ENCODE data around the gene PTEN. TPM values are rescaled to one million over a fixed set of nuclear protein-coding genes. Genes with fewer than 3 reads are reported as not detected.

Gene PTEN
- total and polyA plus RNA-seq, 5 donors: 28.2 to 80.2 (median 74.8) TPM

DNA sequence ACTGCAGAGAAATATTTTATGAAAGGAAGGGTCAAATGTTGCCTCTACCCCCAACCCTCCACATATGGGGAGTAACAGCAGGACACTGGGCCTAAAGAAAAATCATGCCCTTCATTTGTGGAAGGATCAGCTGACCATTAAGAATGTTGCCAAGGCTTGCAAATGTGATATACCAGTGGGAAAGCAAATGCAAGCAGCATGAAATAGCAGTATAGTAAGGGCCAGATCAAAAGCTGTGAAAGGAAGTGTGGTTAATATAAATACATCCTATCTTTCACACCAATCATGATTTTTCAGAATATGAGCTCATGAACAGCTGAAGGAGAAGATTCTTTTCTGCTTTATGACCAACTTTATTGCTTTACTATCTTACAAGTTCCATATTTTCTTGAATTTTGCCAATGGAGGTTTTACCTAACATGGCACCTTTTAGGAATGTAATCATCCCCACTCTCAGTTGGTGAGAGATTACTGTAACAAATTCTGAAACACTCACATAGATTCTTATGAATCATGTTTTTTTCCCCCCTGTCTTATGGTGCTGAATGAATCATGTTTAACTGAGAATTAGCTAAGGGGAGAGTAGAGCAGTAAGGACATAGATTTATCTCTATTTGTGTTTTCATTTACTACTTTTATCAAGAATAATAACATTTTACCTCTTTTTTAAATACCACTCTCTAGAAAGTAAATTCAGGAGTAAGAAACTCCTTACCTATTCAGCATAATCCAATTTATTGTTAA is 33.3 kb upstream of the PTEN start:
- Histone ChIP-seq H3K9me3 (ENCODE audit: control insufficient read depth, low read length) (no peaks in the 10 kb centered on the region), H3K4me1 (ENCODE audit: control insufficient read depth, insufficient read depth, low read length) (no peaks in the 10 kb centered on the region), H3K27ac (ENCODE audit: low read length) (no peak overlapping the region), H3K27me3 (ENCODE audit: control insufficient read depth, insufficient read depth) (no peaks in the 10 kb centered on the region), H3K4me3 (ENCODE audit: low read length) (no peak overlapping the region)
- ATAC-seq (no peak), DNase-seq (no peak)
- intact Hi-C loops (cut with DNase I): no loop called here

DNA sequence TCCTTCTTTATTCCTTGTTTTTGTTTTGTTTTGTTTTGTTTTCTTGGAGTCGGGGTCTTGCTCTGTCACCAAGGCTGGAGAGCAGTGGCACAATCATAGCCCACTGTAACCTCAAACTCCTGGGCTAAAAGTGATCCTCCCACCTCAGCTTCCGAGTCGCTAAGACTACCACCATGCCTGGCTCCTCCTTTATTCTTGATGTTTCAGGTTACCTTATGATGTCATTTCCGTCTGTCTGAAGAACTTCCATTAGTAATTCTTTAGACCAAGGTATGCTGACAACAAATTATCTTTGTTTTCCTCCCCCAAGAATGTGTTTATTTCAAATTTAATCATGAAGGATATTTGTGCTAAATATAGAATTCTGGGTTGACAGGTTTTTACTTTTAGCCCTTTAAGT is 27.3 kb upstream of the PTEN start:
- 90% methylated on average over 4 of the region's 4 CpGs for WGBS
- H3K4me1 ChIP-seq (ENCODE audit: control insufficient read depth, insufficient read depth, low read length): no peaks in the 10 kb centered on the region
- DNase-seq: no peak

DNA sequence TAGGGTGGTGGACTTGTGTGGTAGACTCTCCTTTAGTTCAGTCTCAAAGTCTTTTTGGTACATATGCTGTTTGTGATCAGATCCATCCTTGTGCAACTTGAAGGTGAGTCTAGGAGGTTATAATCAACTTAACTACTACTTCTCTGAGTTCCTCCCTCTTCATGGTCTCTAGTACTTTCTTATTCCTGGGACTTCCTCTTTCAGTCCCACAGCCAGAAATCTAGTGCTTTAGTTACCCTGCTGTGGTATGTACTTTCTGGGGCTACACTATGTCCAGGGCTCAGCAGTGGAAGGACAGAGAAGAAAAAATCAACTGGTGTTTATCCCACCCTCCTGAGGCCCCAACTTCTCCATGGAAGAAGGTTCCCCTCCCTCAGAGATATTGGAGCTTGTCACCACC is 26.0 kb upstream of the PTEN start:
- no peaks in the 10 kb centered on the region for H3K4me1 ChIP-seq (ENCODE audit: control insufficient read depth, insufficient read depth, low read length)
- no peaks in the 10 kb centered on the region for H3K9me3 ChIP-seq (ENCODE audit: control insufficient read depth, low read length)
- ATAC-seq (no peak), DNase-seq (no peak)
- no peak overlapping the region for H3K27ac ChIP-seq (ENCODE audit: low read length)
- H3K27me3 ChIP-seq (ENCODE audit: control insufficient read depth, insufficient read depth): no peaks in the 10 kb centered on the region
- intact Hi-C loops (cut with DNase I): no loop called here
- H3K4me3 ChIP-seq (ENCODE audit: low read length): no peak overlapping the region

More for the DNA sequence above, 27.3 kb upstream of the PTEN start:
- Histone ChIP-seq H3K4me3 (ENCODE audit: low read length) (no peak overlapping the region), H3K27ac (ENCODE audit: low read length) (no peak overlapping the region), H3K27me3 (ENCODE audit: control insufficient read depth, insufficient read depth) (no peaks in the 10 kb centered on the region), H3K9me3 (ENCODE audit: control insufficient read depth, low read length) (no peaks in the 10 kb centered on the region)
- intact Hi-C loops (cut with DNase I): no loop called here
- no peak for ATAC-seq

DNA sequence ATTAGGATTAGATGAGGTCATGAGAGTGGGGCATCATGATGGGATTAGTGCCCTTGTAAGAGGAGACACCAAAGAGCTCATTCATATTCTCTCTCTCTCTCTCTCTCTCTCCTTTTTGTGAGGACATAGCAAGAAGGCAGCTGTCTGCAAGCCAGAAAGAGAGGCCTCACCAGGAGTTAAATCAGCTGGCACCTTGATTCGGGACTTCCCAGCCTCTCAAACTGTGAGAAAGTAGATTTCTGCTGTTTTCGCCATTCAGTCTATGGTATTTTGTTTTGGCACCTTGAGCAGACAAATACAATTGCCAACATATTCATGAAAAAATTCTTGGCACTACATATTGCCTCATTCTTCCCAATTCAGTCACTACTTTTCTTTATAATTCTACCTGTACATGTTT is 24.8 kb upstream of the PTEN start:
- 83% methylated on average over 2 of the region's 2 CpGs for WGBS
- no peaks in the 10 kb centered on the region for H3K27me3 ChIP-seq (ENCODE audit: control insufficient read depth, insufficient read depth)
- no peak for ATAC-seq
- no peaks in the 10 kb centered on the region for H3K9me3 ChIP-seq (ENCODE audit: control insufficient read depth, low read length)
- H3K27ac ChIP-seq (ENCODE audit: low read length): no peak overlapping the region
- no peak overlapping the region for H3K4me3 ChIP-seq (ENCODE audit: low read length)
- DNase-seq: peak in 1 of 3 donors; percentile 14
- H3K4me1 ChIP-seq (ENCODE audit: control insufficient read depth, insufficient read depth, low read length): no peaks in the 10 kb centered on the region
- intact Hi-C loops (cut with DNase I): no loop called here

DNA sequence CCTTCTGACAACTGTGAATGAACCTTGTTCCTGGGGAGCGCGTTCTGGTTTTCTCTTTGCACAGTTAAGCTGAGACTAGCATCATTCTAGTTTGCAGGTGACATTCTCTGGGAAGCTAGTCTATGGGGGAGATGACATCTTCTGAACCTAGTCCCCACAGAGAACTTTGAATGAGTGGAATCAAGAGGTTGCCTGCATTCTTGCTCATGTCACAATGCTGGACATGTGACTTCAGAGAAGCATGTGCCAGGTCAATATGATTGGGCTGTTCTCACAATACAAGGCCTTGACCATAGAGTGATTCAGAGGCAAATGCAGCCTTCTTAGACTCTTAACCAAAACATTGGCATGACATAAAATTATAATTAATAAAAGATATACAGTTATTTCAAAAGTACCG is 22.2 kb upstream of the PTEN start:
- DNase-seq: no peak
- no peaks in the 10 kb centered on the region for H3K9me3 ChIP-seq (ENCODE audit: control insufficient read depth, low read length)
- H3K27me3 ChIP-seq (ENCODE audit: control insufficient read depth, insufficient read depth): no peaks in the 10 kb centered on the region
- no peaks in the 10 kb centered on the region for H3K4me1 ChIP-seq (ENCODE audit: control insufficient read depth, insufficient read depth, low read length)
- 96% methylated on average over 3 of the region's 3 CpGs for WGBS
- H3K27ac ChIP-seq (ENCODE audit: low read length): no peak overlapping the region
- intact Hi-C loops (cut with DNase I): no loop called here
- ATAC-seq: no peak
- no peak overlapping the region for H3K4me3 ChIP-seq (ENCODE audit: low read length)

DNA sequence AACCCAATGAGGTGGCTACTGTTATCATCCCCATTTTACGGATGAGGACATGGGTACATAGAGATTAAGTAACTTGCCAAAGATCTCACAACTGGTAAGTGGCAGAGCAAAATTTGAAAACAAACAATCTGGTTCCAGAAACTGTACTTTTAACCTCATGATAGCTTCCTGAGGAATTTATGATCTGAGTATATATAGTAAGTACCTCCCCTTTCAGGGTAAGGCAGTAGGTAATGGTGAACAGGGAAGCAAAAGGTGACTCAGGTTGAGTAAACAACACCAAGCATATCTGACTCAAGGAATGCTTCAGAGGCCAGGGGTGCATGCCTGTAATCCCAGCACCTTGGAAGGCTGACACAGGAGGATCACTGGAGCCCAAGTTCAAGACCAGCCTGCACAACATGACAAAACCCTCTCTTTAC is 21.2 kb upstream of the PTEN start:
- intact Hi-C loops (cut with DNase I): no loop called here
- no peak for DNase-seq
- Histone ChIP-seq H3K9me3 (ENCODE audit: control insufficient read depth, low read length) (no peaks in the 10 kb centered on the region), H3K4me1 (ENCODE audit: control insufficient read depth, insufficient read depth, low read length) (no peaks in the 10 kb centered on the region), H3K4me3 (ENCODE audit: low read length) (no peak overlapping the region), H3K27ac (ENCODE audit: low read length) (no peak overlapping the region), H3K27me3 (ENCODE audit: control insufficient read depth, insufficient read depth) (no peaks in the 10 kb centered on the region)
- ATAC-seq: peak in 1 of 2 donors; percentile 55
- 90% methylated on average over 1 of the region's 1 CpG for WGBS

DNA sequence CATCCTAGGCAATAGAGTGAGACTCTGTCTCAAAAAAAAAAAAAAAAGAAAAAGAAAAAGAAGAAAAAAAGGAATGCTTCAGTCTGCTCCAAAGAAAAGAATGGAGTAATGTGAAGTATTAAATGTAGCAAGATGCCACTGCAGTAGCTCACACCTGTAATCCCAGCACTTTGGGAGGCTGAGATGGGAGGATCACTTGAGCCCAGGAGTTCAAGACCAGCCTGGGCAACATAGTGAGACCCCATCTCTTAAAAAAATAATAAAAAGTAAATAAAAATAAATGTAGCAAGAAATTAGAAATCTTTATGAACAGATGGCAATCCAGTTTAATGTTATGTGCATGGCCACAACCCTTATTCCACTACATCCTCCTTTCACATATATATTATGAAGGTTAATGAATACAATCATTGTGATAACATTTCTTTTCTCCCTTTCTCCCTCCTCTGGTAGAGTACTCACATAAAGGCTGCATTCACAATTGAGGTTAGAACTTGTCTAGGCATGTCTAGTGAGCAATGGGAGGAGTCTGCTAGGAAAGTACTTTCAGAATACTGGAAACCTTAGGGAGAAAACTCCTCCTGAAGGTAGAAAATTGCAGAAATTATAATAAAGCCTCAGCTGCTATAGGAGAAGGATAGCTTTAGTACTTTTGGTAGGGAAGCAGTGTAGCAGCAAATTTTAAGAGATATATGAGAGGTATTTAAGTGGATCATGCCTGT is 20.5 kb upstream of the PTEN start:
- DNase-seq (no peak), ATAC-seq (no peak)
- Histone ChIP-seq H3K9me3 (ENCODE audit: control insufficient read depth, low read length) (no peaks in the 10 kb centered on the region), H3K27me3 (ENCODE audit: control insufficient read depth, insufficient read depth) (no peaks in the 10 kb centered on the region), H3K4me3 (ENCODE audit: low read length) (no peak overlapping the region), H3K27ac (ENCODE audit: low read length) (no peak overlapping the region), H3K4me1 (ENCODE audit: control insufficient read depth, insufficient read depth, low read length) (no peaks in the 10 kb centered on the region)
- intact Hi-C loops (cut with DNase I): no loop called here

DNA sequence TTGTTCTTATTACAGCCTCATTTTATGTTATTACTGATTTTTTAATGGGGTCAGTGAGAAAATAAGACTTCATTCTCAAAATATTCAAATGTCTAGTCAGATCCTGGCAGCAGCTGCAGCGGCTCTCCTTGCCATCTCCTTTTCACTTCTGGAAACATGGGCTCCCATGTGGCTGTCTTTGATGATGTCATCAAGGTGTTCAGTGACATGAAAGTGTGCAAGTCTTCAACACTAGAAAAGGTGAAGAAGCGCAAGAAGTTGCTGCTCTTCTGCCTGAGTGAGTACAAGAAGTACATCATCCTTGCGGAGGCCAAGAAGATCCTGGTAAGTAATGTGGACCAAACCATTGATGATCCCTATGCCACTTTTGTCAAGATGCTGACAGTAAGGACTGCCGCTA is 19.7 kb upstream of the PTEN start:
- intact Hi-C loops (cut with DNase I): no loop called here
- Histone ChIP-seq H3K9me3 (ENCODE audit: control insufficient read depth, low read length) (no peaks in the 10 kb centered on the region), H3K27me3 (ENCODE audit: control insufficient read depth, insufficient read depth) (no peaks in the 10 kb centered on the region), H3K27ac (ENCODE audit: low read length) (no peak overlapping the region), H3K4me1 (ENCODE audit: control insufficient read depth, insufficient read depth, low read length) (no peaks in the 10 kb centered on the region), H3K4me3 (ENCODE audit: low read length) (no peak overlapping the region)
- DNase-seq (no peak), ATAC-seq (no peak)
- WGBS: 95% methylated on average over 4 of the region's 4 CpGs

DNA sequence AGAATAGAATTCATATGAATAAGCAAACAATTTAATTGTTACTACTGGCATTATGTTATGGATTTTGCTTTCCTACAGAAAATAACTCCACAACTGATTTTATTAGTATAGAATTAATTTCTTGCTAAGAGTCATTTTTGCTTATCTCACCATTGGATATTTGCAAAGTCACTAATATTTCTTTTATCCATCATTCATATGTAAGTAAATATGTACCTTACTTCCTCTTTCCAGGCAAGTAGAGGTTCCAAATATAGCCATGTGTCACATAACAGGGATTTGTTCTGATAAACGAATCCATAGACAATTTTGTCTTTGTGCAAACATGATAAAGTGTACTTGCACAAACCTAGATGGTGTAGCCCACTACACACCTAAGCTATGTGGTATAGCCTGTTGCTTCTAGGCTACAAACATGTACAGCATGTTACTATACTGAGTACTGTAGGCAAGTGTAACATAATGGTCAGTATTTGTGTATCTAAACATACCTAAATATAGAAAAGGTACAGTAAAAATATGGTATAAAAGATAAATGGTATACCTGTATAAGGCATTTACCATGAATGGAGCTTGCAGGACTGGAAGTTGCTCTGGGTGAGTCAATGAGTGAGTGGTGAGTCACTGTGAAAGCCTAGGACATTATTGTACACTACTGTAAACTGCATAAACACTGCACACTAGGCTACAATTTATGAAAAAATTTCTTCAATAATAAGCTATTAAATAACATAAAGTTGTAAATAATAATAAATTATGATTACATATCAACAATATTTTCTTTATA is 18.4 kb upstream of the PTEN start:
- WGBS: 22% methylated on average over 1 of the region's 1 CpG
- no peaks in the 10 kb centered on the region for H3K27me3 ChIP-seq (ENCODE audit: control insufficient read depth, insufficient read depth)
- DNase-seq (no peak), ATAC-seq (no peak)
- intact Hi-C loops (cut with DNase I): no loop called here
- H3K4me1 ChIP-seq (ENCODE audit: control insufficient read depth, insufficient read depth, low read length): no peaks in the 10 kb centered on the region
- H3K9me3 ChIP-seq (ENCODE audit: control insufficient read depth, low read length): no peaks in the 10 kb centered on the region
- no peak overlapping the region for H3K4me3 ChIP-seq (ENCODE audit: low read length)
- no peak overlapping the region for H3K27ac ChIP-seq (ENCODE audit: low read length)

DNA sequence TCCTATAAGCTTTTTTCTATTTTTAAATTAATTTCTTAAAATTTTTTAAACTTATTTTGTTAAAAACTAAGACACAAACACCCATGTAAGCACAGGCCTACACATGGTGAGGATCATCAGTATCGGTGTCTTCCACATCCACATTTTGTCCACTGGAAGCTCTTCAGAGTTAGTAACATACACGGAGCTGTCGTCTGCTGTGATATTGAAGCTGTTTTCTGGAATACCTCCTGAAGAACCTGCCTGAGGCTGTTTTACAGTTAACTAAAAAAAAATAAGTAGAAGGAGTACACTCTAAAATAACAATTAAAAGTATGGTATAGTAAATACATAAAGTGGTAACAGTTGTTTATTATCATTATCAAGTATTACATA is 17.8 kb upstream of the PTEN start:
- H3K27me3 ChIP-seq (ENCODE audit: control insufficient read depth, insufficient read depth): no peaks in the 10 kb centered on the region
- intact Hi-C loops (cut with DNase I): no loop called here
- no peak for ATAC-seq

DNA sequence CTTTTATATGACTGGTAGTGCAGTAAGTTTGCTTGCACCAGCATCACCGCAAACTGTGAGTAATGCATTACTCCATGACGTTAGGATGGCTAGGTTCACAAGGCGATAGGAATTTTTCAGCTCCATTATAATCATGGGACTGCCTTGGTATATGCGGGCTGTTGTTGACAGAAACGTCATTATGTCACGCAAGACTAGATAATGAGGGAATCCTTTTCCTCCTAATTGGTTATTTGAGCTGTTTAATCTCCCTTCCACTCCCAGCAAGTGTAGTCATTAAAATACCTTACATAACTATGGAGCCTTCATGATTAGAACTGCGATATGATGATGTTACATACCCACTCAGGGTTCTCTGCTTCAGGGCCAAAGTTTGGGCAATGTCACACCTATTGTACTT is 17.4 kb upstream of the PTEN start:
- no peaks in the 10 kb centered on the region for H3K27me3 ChIP-seq (ENCODE audit: control insufficient read depth, insufficient read depth)
- ATAC-seq (peak; percentile 19 to 77), DNase-seq (no peak)
- H3K27ac ChIP-seq (ENCODE audit: low read length): no peak overlapping the region
- no peaks in the 10 kb centered on the region for H3K9me3 ChIP-seq (ENCODE audit: control insufficient read depth, low read length)
- intact Hi-C loops (cut with DNase I): no loop called here
- no peaks in the 10 kb centered on the region for H3K4me1 ChIP-seq (ENCODE audit: control insufficient read depth, insufficient read depth, low read length)
- no peak overlapping the region for H3K4me3 ChIP-seq (ENCODE audit: low read length)
- 42% methylated on average over 7 of the region's 7 CpGs for WGBS

More for the DNA sequence above, 17.8 kb upstream of the PTEN start:
- no peak for DNase-seq
- Histone ChIP-seq H3K27ac (ENCODE audit: low read length) (no peak overlapping the region), H3K4me1 (ENCODE audit: control insufficient read depth, insufficient read depth, low read length) (no peaks in the 10 kb centered on the region), H3K9me3 (ENCODE audit: control insufficient read depth, low read length) (no peaks in the 10 kb centered on the region), H3K4me3 (ENCODE audit: low read length) (no peak overlapping the region)
- WGBS: 69% methylated on average over 3 of the region's 3 CpGs

Measured in right cardiac atrium (tissue), 5 donors.